Measurements from ENCODE around the gene DVL3.

DNA sequence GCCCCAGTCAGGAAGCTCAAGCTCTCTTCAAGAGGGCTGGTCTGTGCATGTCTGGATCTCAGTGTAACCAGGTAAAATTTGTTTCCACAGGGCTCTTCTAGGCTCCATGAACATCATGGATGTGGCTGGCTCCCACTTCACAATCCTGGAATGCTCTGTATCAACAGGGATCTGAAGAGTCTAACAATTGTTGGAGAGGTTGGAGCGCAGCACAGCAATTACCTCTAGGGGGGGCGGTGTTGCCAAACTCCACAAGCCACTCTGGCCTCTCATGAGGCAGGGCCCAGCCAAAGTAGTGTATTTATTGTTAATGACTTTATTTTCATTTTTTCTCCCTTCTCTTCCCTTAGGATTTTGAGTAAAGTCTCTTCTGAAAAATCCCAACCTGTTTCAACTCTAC, 26.2 kb upstream of the DVL3 start:
- TF ChIP-seq, protein P1, sequence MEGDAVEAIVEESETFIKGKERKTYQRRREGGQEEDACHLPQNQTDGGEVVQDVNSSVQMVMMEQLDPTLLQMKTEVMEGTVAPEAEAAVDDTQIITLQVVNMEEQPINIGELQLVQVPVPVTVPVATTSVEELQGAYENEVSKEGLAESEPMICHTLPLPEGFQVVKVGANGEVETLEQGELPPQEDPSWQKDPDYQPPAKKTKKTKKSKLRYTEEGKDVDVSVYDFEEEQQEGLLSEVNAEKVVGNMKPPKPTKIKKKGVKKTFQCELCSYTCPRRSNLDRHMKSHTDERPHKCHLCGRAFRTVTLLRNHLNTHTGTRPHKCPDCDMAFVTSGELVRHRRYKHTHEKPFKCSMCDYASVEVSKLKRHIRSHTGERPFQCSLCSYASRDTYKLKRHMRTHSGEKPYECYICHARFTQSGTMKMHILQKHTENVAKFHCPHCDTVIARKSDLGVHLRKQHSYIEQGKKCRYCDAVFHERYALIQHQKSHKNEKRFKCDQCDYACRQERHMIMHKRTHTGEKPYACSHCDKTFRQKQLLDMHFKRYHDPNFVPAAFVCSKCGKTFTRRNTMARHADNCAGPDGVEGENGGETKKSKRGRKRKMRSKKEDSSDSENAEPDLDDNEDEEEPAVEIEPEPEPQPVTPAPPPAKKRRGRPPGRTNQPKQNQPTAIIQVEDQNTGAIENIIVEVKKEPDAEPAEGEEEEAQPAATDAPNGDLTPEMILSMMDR (IDR thresholded peaks at IDR 0.05): peak; percentile 71
- TF ChIP-seq ZFX (IDR thresholded peaks at IDR 0.05; ENCODE audit: borderline replicate concordance): no peak
